ENCODE data around the gene PTGES.

PTGES gene

DNA sequence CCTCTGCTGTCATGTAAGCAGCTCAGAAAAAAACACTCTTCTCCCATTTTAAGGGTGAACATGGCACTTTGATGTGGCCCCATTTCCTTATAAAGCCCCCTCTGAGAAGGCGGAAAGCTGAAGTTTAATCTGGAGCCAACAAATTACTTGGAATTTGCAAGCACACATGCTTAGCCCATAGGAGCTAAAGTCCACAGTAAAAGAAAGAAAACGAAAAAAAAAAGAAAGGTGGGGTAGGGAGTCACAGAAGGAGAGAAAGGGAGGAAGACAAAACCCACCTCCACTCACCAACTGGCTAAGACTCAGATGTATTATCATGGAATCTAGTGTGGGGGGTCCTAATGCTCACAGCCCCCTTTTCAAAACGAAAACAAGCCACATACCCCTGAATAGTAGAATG lies 57.0 kb downstream of the PTGES start:
- peaks cover 21% of the 10 kb centered on the region for H3K27me3 ChIP-seq (ENCODE audit: control insufficient read depth, insufficient read depth, low read length)
- no peaks in the 10 kb centered on the region for H3K9me3 ChIP-seq (ENCODE audit: control insufficient read depth, low read depth, low read length)
- no peak overlapping the region for H3K9ac ChIP-seq (ENCODE audit: low read length)
- peaks cover 5% of the 10 kb centered on the region for H3K4me1 ChIP-seq (ENCODE audit: control insufficient read depth, low read depth, low read length)
- H3K36me3 ChIP-seq (ENCODE audit: control insufficient read depth, low read depth, low read length): no peaks in the 10 kb centered on the region
- H3K4me3 ChIP-seq (ENCODE audit: low read length): no peak overlapping the region
- H3K27ac ChIP-seq (ENCODE audit: low read length): no peak overlapping the region

DNA sequence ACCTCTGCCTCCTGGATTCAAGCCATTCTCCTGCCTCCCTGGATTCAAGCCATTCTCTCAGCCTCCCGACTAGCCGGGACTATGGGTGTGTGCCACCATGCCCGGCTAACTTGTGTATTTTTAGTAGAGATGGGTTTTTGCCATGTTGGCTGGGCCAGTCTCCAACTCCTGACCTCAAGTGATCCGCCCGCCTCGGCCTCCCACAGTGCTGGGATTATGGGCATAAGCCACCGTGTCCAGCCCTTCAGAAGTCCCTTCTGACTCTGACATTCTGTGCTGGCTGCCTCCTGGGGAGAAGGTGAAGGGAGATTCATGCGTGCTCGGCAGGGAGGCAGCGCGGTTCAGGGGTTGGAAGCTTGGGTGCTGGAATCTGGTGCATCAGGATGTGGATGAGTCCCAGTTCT lies 58.6 kb downstream of the PTGES start:
- peaks cover 5% of the 10 kb centered on the region for H3K4me1 ChIP-seq (ENCODE audit: control insufficient read depth, low read depth, low read length)
- H3K27ac ChIP-seq (ENCODE audit: low read length): no peak overlapping the region
- H3K27me3 ChIP-seq (ENCODE audit: control insufficient read depth, insufficient read depth, low read length): peaks cover 21% of the 10 kb centered on the region

DNA sequence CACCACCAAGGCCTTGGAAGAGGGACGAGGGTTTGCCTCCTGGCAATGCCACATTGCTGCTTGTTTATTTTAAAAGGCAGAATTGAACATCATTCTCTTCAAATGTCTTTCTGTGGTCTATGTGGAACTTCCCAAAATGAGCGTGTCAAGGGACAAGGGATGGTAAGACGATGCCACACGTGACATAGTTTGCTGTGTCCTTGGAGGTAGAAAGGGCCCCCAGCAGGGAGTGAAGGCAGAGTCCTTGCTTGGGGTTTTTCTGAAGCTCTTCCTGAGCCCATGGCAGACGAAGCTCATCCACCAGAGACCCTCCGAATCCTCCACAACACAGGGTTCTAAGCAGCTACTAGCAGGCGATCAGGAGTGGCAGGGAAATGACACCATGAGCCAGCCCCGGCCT lies 59.1 kb downstream of the PTGES start:
- H3K27me3 ChIP-seq (ENCODE audit: control insufficient read depth, insufficient read depth, low read length): peaks cover 21% of the 10 kb centered on the region
- H3K4me1 ChIP-seq (ENCODE audit: control insufficient read depth, low read depth, low read length): peaks cover 5% of the 10 kb centered on the region
- H3K4me3 ChIP-seq (ENCODE audit: low read length): no peak overlapping the region
- H3K9me3 ChIP-seq (ENCODE audit: control insufficient read depth, low read depth, low read length): no peaks in the 10 kb centered on the region
- H3K36me3 ChIP-seq (ENCODE audit: control insufficient read depth, low read depth, low read length): no peaks in the 10 kb centered on the region
- no peak overlapping the region for H3K9ac ChIP-seq (ENCODE audit: low read length)
- H3K27ac ChIP-seq (ENCODE audit: low read length): no peak overlapping the region

More for the DNA sequence above, 58.6 kb downstream of the PTGES start:
- Histone ChIP-seq H3K36me3 (ENCODE audit: control insufficient read depth, low read depth, low read length) (no peaks in the 10 kb centered on the region), H3K4me3 (ENCODE audit: low read length) (no peak overlapping the region), H3K9ac (ENCODE audit: low read length) (no peak overlapping the region), H3K9me3 (ENCODE audit: control insufficient read depth, low read depth, low read length) (no peaks in the 10 kb centered on the region)

- H3K4me1 ChIP-seq (ENCODE audit: control insufficient read depth, low read depth, low read length): peaks cover 5% of the 10 kb centered on the region
- H3K27ac ChIP-seq (ENCODE audit: low read length): no peak overlapping the region
- no peaks in the 10 kb centered on the region for H3K9me3 ChIP-seq (ENCODE audit: control insufficient read depth, low read depth, low read length)
- no peaks in the 10 kb centered on the region for H3K36me3 ChIP-seq (ENCODE audit: control insufficient read depth, low read depth, low read length)
- H3K4me3 ChIP-seq (ENCODE audit: low read length): no peak overlapping the region
- peaks cover 18% of the 10 kb centered on the region for H3K27me3 ChIP-seq (ENCODE audit: control insufficient read depth, insufficient read depth, low read length)
- H3K9ac ChIP-seq (ENCODE audit: low read length): no peak overlapping the region
These were observed 60.3 kb downstream of the PTGES start for GRCh38 chr9:129692534-129692933.

Data from iPS-18a (cell line).